GM18519 (cell line): ENCODE data around the gene BPGM.

Source experiments
- ATAC-seq: cut with Tn5 transposase; IDR thresholded peaks from one replicate; pipeline ENCODE4 v1.9.1; 2021; ENCODE audit warnings: mild to moderate bottlenecking, moderate library complexity; ENCODE audit not compliant: unreplicated experiment, low FRiP score

Gene BPGM

GRCh38 chr7:134694767-134695166 lies 48.1 kb downstream of the BPGM start:
- no peak for ATAC-seq

DNA sequence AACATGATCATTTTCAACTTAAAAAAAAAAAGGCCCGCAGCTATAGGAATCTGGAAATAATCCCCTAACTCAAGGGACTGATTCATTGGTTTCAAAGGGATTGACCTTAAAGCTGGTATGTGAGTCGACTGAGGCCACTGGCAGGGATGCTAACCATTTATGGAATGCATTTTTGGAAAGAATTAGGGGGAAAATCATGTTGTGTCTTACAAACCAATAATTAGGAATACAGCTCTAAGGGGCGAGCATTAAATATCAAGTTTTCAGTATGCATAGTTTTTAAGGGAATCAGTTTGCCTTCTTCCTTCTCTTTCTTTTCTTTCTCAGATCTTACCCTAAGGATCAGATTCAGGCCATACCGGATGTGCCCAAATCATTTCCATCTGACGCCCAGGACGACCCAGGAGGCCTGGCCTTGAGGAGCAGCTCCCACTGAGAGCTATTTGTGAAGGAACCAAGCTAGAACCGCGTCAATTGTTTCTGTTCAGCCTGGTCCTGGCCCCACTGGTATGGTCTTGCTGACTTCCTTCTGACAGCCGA lies 48.7 kb downstream of the BPGM start:
- ATAC-seq, result no peak

- no peak for ATAC-seq
Measured at GRCh38 chr7:134696261-134696660, 49.6 kb downstream of the BPGM start.

GRCh38 chr7:134697205-134697886 lies 50.7 kb downstream of the BPGM start:
- ATAC-seq, result no peak

DNA sequence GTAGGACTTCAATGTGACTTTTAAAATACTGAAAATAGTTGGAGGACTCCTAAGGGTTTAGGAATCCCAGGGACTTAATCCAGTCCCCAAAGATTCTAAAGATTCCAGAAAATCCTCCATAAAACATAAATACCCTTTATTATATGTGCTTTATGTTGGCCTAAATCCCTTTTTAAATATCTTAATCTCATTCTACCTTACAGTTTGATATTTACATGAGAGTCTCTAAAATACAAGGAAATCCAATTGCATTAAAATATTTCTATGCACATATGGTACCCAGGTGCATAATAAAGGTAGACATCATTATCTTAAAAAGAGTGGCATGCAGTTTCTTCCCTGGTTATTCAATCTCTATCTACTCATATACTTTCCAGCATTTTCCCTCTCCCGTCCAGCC lies 51.8 kb downstream of the BPGM start:
- no peak for ATAC-seq

GRCh38 chr7:134699021-134699818 lies 52.6 kb downstream of the BPGM start:
- no peak for ATAC-seq

GRCh38 chr7:134699899-134700298 lies 53.2 kb downstream of the BPGM start:
- ATAC-seq, result no peak

DNA sequence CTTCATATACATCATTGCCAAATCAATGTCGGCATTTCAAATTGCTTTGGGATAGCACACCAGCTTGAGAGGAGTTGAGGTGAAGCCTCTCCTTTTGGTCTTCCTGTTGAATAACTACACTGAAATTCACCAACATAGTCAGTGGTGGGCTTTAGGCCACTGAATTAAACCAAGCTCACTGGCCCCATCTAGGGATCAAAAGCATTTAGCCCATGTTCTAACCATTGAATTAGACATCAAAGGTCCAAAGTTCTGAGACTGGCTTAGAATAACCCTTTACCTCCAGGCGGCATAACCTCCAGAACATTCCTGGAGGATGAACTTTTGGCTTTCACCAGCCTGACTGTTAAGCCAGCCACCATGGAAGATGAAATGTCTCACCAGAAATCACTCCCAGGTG lies 54.6 kb downstream of the BPGM start:
- no peak for ATAC-seq

- no peak for ATAC-seq
Measured at GRCh38 chr7:134702366-134703240, 56.0 kb downstream of the BPGM start.

DNA sequence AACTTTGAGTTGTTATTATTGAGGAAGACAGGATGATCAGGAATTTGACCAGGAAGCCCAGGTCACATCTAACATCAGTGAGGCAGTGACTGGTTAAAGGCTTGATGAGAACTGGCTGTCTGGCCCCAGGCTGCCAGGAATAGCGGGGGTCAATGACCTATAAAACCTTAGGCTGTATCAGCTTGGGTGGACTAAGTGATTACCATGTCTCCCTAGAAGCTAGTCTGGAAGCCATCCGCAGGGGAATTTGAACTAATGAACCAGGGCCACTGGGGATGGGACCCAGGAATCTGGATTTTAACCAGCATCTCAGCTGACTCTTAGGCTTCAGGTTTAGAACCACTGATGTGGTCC lies 56.6 kb downstream of the BPGM start:
- ATAC-seq, result no peak

GRCh38 chr7:134703782-134704181 lies 57.1 kb downstream of the BPGM start:
- no peak for ATAC-seq

DNA sequence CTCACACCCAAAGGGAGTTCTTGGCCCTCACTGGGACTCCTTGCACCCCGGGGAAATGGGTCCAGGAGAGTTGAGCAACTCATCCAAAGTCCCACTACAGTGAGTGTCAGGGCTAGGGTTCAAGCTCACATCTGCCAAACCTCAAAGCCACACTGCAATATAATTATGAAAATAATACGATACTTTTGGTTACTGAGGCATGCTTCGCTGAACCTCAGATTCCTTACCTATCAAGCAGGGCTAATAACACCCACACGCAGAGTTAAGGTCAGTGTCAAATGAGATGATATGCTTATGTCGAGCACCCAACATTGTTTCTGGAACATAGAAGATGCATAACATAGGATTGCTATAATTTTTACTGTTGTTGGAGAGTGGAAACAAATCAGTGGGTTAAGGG lies 58.2 kb downstream of the BPGM start:
- ATAC-seq, result no peak

DNA sequence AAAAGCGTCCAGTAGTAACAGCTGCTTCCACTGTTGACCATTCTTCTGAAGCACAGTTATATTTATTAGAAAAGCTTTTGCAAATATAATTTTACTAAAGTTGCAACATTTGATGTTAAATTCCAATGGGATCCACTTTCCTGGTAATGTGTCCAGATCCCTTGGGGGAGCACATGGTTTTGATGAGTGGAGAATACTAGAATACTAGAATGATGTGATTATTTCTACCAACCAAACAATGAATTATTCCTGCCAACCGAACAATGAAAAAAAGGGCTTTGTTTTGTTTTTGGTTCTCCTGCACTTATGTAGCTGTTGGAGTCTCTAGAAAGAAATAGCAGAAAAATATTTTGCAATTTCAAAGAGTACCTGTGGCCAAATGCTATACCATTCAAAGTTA lies 59.1 kb downstream of the BPGM start:
- ATAC-seq, result no peak

DNA sequence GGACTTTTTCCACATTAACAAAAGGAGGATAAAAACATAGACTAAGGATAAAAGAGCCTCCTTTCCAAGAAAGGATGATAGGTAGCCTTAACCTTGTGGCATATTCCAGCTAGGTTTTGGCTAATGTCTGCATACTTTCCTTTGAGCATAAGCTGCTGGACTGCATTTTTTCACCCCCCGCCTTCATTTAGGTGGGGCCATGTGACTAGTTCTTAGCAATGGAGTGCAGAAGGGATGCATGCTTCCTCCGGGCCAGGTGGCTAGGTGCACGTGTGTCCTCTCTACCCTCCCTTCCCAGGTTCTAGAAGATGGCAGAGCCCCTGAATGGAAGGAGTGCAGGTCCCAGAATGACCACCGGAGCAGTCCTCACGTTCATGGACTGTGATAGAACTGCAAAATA lies 59.8 kb downstream of the BPGM start:
- no peak for ATAC-seq

DNA sequence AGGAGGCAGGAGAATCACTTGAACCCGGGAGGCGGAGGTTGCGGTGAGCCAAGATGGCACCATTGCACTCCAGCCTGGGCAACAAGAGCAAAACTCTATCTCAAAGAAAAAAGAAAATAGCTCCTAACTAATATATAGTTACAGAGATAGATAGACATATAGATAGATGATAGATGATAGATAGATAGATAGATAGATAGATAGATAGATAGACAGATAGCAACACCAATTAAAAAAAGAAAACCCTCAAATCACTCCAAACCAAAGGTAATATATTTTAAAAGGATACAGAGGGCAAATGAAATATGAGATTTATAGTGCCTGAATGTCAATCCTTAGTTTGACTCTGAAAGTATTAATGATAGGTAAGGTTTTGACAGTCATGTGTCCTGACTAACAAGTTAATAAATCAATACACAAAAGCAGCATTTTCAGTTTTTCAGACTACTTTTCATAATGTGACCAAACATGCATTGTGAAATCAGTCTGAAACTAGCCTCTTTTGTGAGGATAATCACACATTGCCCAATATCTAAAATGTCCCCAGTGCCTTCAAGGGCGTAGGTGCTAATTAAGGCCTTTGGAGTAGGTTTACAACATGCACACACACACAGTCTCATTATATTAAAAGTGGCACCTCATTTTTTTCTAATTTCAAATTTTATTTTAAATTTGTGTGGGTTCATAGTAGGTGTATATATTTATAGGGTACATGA lies 61.2 kb downstream of the BPGM start:
- no peak for ATAC-seq

GRCh38 chr7:134708692-134709091 lies 62.0 kb downstream of the BPGM start:
- ATAC-seq, result no peak

- ATAC-seq, result no peak
Measured at GRCh38 chr7:134709197-134709596, 62.5 kb downstream of the BPGM start.

DNA sequence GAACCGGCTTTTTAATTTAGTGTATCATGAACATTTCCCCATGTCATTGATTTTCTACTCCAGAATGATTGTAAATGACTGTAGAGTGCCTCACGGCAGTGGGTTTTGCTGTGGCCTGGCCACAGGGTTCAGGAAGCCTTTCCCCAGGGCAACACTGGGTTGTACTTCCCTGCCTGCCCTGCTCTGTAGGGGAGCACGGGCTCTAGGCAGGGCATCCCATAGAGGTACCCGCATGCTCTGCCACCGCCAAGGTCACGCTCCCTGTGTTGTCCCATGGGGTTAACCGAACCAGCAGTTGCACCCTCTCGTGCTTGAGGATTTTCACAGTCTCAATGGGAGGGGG lies 63.8 kb downstream of the BPGM start:
- no peak for ATAC-seq

DNA sequence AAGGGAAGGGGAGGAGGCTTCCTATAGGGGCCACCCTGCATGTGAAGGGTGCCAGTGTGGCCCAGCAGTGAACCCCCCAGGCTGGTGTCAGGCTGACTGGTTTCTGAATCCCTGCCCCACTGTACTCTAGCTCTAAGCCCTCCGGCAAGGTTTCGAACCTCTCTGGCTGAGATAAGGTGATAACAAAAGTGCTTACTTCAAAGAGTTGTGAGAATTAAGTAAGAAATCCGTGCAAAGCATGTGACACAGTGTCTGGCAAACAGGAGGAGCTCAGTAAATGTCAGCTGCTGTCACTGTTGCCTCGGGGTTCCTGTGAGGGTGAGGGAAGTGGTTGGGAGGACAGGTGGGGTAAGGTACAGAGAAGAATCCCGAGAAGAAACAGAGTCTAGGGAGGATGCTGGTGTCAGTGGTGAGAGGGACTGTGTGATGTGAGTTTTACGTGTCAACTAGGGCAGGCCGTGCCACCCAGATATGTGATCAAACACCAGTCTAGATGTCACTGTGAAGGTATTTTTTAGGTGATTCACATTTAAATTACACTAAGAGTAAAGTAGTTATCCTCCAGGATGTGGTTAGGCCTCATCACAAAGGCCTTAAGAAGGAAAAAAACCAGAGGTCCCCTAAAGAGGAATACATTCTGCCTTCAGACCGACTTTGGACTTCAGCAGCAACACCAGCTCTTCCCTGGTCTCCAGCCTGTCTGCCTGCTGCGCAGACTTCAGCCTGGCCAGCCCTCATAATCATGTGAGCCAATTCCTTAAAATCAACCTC lies 64.4 kb downstream of the BPGM start:
- no peak for ATAC-seq

- ATAC-seq, result no peak
Measured at GRCh38 chr7:134712196-134712595, 65.5 kb downstream of the BPGM start.
